ENCODE data around the gene ASTL. TPM values are rescaled to one million over a fixed set of nuclear protein-coding genes. Genes with fewer than 3 reads are reported as not detected.

Gene ASTL
- total and polyA plus RNA-seq, 2 experiments from 2014 or later: not detected

DNA sequence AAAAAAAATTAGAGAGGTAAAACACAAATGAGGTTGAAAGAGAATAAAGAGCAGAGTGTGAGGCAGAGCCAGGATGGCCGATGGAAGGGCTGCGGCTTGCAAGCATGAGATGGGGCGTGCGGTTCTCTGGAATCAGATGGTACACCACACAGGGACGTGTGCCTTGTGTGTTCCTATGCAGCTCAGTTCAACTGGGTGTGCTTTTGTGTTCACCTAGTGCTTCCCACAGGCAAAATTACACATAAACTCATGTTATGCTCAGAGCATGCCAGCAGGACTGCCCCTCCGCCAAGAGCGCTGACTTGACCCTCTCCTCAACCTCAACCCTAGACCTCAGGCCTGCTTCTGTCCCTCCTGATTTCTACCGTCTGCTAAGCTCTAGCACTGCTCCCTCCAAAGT is 45.9 kb upstream of the ASTL start:
- Histone ChIP-seq H3K4me1 (ENCODE audit: insufficient read depth) (no peaks in the 10 kb centered on the region), H3K4me3 (no peak overlapping the region), H3K4me2 (ENCODE audit: unreplicated experiment) (no peak overlapping the region), H3K9ac (no peak overlapping the region), H3K27ac (no peak overlapping the region), H3K9me2 (ENCODE audit: insufficient read depth) (no peaks in the 10 kb centered on the region), H3K36me3 (ENCODE audit: low read depth) (peaks cover 34% of the 10 kb centered on the region), H3K27me3 (replicated peaks; ENCODE audit: insufficient read depth) (no peaks in the 10 kb centered on the region), H3K9me3 (ENCODE audit: low read depth) (no peaks in the 10 kb centered on the region), H2AFZ (no peak overlapping the region), H3K79me2 (ENCODE audit: insufficient read depth) (peaks cover 24% of the 10 kb centered on the region), H4K20me1 (ENCODE audit: insufficient read depth) (no peaks in the 10 kb centered on the region), H3F3A (ENCODE audit: insufficient read depth) (0 out of 2 replicates have a peak, but pooled peaks cover 10% of the 10 kb centered on the region)
- no peak for DNase-seq
- TF ChIP-seq EZH2phosphoT487 (IDR thresholded peaks at IDR 0.05; ENCODE audit: insufficient read depth, low read depth): no peak
- no peak for TF ChIP-seq EZH2 (IDR thresholded peaks at IDR 0.05; ENCODE audit: insufficient read depth, poor library complexity, severe bottlenecking)
- 91 to 93% methylated on average over 8 of the region's 8 CpGs for WGBS, 2 experiments (ENCODE audit: low coverage in 1 of 2, low lambda C conversion rate in 2 of 2, missing lambda C conversion rate in 2 of 2)
- in situ Hi-C loops (cut with MboI): no loop called here

DNA sequence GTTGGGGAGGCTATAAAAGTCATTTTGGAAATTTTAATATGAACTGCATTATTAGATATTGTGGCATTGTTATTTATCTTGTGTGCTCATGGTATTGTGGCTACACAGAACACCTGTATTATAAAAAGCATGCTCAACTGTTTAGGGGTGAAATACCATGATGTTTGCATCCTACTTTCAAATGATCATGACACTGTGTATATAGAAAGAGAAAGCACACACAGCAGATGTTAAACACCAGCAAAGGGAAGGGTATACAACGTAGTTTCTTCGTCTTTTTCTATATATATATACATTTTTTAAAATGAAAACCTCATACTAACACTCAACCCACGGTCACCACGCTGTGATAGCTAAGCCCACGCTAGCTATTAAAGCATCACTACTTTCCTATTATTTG is 43.2 kb upstream of the ASTL start:
- Histone ChIP-seq H3K4me3 (no peak overlapping the region), H3K79me2 (ENCODE audit: insufficient read depth) (peaks cover 6% of the 10 kb centered on the region), H3K4me2 (ENCODE audit: unreplicated experiment) (no peak overlapping the region), H3K9me3 (ENCODE audit: low read depth) (no peaks in the 10 kb centered on the region), H4K20me1 (ENCODE audit: insufficient read depth) (no peaks in the 10 kb centered on the region), H3K4me1 (ENCODE audit: insufficient read depth) (peaks cover 3% of the 10 kb centered on the region; the same call in 1 of the 2 replicates), H3K9me2 (ENCODE audit: insufficient read depth) (no peaks in the 10 kb centered on the region), H3K9ac (no peak overlapping the region), H2AFZ (no peak overlapping the region), H3F3A (ENCODE audit: insufficient read depth) (peaks cover 21% of the 10 kb centered on the region; the same call in 1 of the 2 replicates), H3K27me3 (replicated peaks; ENCODE audit: insufficient read depth) (no peaks in the 10 kb centered on the region), H3K36me3 (ENCODE audit: low read depth) (peaks cover 20% of the 10 kb centered on the region), H3K27ac (no peak overlapping the region)
- TF ChIP-seq EZH2 (IDR thresholded peaks at IDR 0.05; ENCODE audit: insufficient read depth, poor library complexity, severe bottlenecking) (no peak), EZH2phosphoT487 (IDR thresholded peaks at IDR 0.05; ENCODE audit: insufficient read depth, low read depth) (no peak)
- DNase-seq: no peak
- in situ Hi-C loops (cut with MboI): no loop called here
- 98 to 99% methylated on average over 5 of the region's 5 CpGs for WGBS, 2 experiments (ENCODE audit: low coverage in 1 of 2, low lambda C conversion rate in 2 of 2, missing lambda C conversion rate in 2 of 2)

DNA sequence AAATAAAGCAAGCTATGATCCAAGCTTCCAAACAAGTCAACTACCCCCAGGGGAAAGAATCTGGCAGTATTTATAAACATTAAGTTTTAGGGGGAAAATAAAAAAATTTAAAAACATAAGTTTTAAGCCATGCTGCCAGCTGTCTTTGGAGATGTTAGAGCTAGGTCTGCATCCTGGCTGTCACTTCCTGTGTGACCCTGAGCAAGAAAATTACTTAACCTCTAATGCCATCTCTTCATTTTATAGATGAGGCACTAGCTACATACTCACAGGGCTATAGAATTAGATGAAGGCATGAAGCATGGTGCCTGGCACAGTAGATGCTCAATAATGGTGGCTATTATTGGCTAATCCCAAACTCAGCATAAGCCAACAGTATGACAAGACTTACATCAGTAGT is 42.2 kb upstream of the ASTL start:
- Histone ChIP-seq H2AFZ (no peak overlapping the region), H3K79me2 (ENCODE audit: insufficient read depth) (peaks cover 6% of the 10 kb centered on the region), H3K27ac (no peak overlapping the region), H4K20me1 (ENCODE audit: insufficient read depth) (no peaks in the 10 kb centered on the region), H3K27me3 (replicated peaks; ENCODE audit: insufficient read depth) (no peaks in the 10 kb centered on the region), H3K4me2 (ENCODE audit: unreplicated experiment) (no peak overlapping the region), H3K9me3 (ENCODE audit: low read depth) (no peaks in the 10 kb centered on the region), H3K9ac (no peak overlapping the region), H3K36me3 (ENCODE audit: low read depth) (peaks cover 10% of the 10 kb centered on the region; the same call in 1 of the 2 replicates), H3K4me3 (no peak overlapping the region), H3K4me1 (ENCODE audit: insufficient read depth) (peaks cover 9% of the 10 kb centered on the region), H3F3A (ENCODE audit: insufficient read depth) (peaks cover 22% of the 10 kb centered on the region; the same call in 1 of the 2 replicates), H3K9me2 (ENCODE audit: insufficient read depth) (no peaks in the 10 kb centered on the region)
- TF ChIP-seq EZH2phosphoT487 (IDR thresholded peaks at IDR 0.05; ENCODE audit: insufficient read depth, low read depth) (no peak), EZH2 (IDR thresholded peaks at IDR 0.05; ENCODE audit: insufficient read depth, poor library complexity, severe bottlenecking) (no peak)
- no peak for DNase-seq
- in situ Hi-C loops (cut with MboI): no loop called here

DNA sequence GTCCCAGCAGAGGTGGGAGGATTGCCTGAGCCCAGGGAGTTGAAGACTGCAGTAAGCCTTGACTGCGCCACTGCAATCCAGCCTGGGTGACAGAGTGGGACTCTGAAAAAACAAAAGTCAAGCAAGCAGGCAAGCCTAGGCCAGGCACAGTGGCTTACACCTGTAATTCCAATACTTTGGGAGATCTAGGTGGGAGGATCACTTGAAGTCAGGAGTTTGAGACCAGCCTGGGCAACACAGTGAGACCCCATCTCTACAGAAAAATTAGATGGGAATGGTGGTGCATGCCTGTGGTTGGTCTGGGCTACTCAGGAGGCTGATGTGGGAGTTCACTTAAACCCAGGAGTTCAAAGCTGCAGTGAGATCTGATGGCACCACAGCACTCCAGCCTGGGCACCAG is 41.7 kb upstream of the ASTL start:
- H3K36me3 ChIP-seq (ENCODE audit: low read depth): peaks cover 5% of the 10 kb centered on the region; the same call in 1 of the 2 replicates
- no peak overlapping the region for H3K27ac ChIP-seq
- 94 to 100% methylated on average over 1 of the region's 1 CpG for WGBS, 2 experiments (ENCODE audit: low coverage in 1 of 2, low lambda C conversion rate in 2 of 2, missing lambda C conversion rate in 2 of 2)
- no peaks in the 10 kb centered on the region for H4K20me1 ChIP-seq (ENCODE audit: insufficient read depth)
- H3K9ac ChIP-seq: no peak overlapping the region
- H3F3A ChIP-seq (ENCODE audit: insufficient read depth): peaks cover 17% of the 10 kb centered on the region; the same call in 1 of the 2 replicates
- H3K79me2 ChIP-seq (ENCODE audit: insufficient read depth): peaks cover 4% of the 10 kb centered on the region
- H3K4me2 ChIP-seq (ENCODE audit: unreplicated experiment): no peak overlapping the region
- no peaks in the 10 kb centered on the region for H3K27me3 ChIP-seq (replicated peaks; ENCODE audit: insufficient read depth)
- H3K4me1 ChIP-seq (ENCODE audit: insufficient read depth): peaks cover 9% of the 10 kb centered on the region
- H2AFZ ChIP-seq: no peak overlapping the region
- no peak overlapping the region for H3K4me3 ChIP-seq
- in situ Hi-C loops (cut with MboI): no loop called here
- no peak for DNase-seq
- H3K9me3 ChIP-seq (ENCODE audit: low read depth): no peaks in the 10 kb centered on the region
- no peak for TF ChIP-seq EZH2 (IDR thresholded peaks at IDR 0.05; ENCODE audit: insufficient read depth, poor library complexity, severe bottlenecking)
- no peak for TF ChIP-seq EZH2phosphoT487 (IDR thresholded peaks at IDR 0.05; ENCODE audit: insufficient read depth, low read depth)
- H3K9me2 ChIP-seq (ENCODE audit: insufficient read depth): no peaks in the 10 kb centered on the region

DNA sequence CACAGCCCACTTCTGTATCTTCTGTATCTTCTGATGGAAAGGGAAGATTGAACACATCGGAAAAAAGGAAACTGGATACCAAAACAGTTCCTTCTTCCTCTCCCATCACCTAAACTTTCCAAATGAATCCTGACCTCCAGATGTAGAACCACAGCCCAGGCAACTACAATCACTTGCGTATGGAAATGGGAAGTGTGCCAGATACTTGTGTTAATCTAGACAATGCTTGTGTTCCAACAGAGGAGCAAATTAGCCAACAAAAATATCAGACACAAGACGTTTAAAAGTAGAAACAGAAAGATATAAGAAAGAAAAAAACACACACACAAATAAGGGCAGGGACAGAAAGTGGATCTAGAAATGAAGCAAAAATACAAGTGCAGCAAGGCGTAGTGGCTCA is 38.4 kb upstream of the ASTL start:
- Histone ChIP-seq H3K27me3 (replicated peaks; ENCODE audit: insufficient read depth) (no peaks in the 10 kb centered on the region), H3K4me1 (ENCODE audit: insufficient read depth) (peaks cover 9% of the 10 kb centered on the region), H3K36me3 (ENCODE audit: low read depth) (no peaks in the 10 kb centered on the region), H3K9me3 (ENCODE audit: low read depth) (no peaks in the 10 kb centered on the region), H3F3A (ENCODE audit: insufficient read depth) (peaks cover 13% of the 10 kb centered on the region; the same call in 1 of the 2 replicates), H3K9me2 (ENCODE audit: insufficient read depth) (no peaks in the 10 kb centered on the region), H3K79me2 (ENCODE audit: insufficient read depth) (no peaks in the 10 kb centered on the region), H3K4me2 (ENCODE audit: unreplicated experiment) (no peak overlapping the region), H2AFZ (no peak overlapping the region), H3K27ac (no peak overlapping the region), H3K4me3 (no peak overlapping the region), H4K20me1 (ENCODE audit: insufficient read depth) (no peaks in the 10 kb centered on the region), H3K9ac (no peak overlapping the region)
- DNase-seq: no peak
- TF ChIP-seq EZH2phosphoT487 (IDR thresholded peaks at IDR 0.05; ENCODE audit: insufficient read depth, low read depth) (no peak), EZH2 (IDR thresholded peaks at IDR 0.05; ENCODE audit: insufficient read depth, poor library complexity, severe bottlenecking) (no peak)
- in situ Hi-C loops (cut with MboI): no loop called here
- 68 to 75% methylated on average over 4 of the region's 4 CpGs for WGBS, 2 experiments (ENCODE audit: low coverage in 1 of 2, low lambda C conversion rate in 2 of 2, missing lambda C conversion rate in 2 of 2)

Measured in GM23248 (cell line).